Inferior parietal cortex (tissue), 1 donor: ENCODE measurements around the gene SLC6A6.
"Not testable (repeated sequence)": the region's sequence is repeated elsewhere in the genome, so short reads cannot be mapped to it uniquely, and the experiment has no call there.

ENCODE experiments used
- DNase-seq: peaks from one replicate; pipeline ENCODE4 v3.0.0-alpha.2; 2016; ENCODE audit errors: extremely low spot score

Gene SLC6A6

GRCh38 chr3:14506626-14507304 is 104.4 kb downstream of the SLC6A6 start:
- DNase-seq = no peak

DNA sequence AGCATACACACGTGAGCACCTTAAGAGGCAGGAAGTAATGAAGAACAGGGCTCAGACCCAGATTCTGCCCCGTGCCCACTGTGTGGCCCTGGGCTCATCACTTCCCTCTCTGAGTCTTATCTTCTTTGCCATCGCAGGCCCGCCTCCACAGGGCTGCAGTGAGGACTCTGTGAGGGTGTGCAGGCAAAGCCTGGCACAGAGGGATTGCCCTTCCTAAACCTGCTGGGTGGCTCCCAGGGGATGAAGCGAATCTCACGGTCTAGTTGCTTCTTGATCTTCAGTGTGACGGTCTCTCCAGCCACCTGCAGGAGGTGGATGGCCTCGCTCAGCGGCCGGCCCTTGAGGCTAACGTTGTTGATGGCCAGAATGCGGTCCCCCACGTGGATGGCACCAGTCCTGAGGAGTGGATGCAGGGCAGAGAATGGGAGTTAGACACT is 104.9 kb downstream of the SLC6A6 start:
- DNase-seq = no peak

GRCh38 chr3:14507757-14508504 is 105.5 kb downstream of the SLC6A6 start:
- no peak for DNase-seq

GRCh38 chr3:14508505-14508819 is 106.1 kb downstream of the SLC6A6 start:
- DNase-seq = no peak

DNA sequence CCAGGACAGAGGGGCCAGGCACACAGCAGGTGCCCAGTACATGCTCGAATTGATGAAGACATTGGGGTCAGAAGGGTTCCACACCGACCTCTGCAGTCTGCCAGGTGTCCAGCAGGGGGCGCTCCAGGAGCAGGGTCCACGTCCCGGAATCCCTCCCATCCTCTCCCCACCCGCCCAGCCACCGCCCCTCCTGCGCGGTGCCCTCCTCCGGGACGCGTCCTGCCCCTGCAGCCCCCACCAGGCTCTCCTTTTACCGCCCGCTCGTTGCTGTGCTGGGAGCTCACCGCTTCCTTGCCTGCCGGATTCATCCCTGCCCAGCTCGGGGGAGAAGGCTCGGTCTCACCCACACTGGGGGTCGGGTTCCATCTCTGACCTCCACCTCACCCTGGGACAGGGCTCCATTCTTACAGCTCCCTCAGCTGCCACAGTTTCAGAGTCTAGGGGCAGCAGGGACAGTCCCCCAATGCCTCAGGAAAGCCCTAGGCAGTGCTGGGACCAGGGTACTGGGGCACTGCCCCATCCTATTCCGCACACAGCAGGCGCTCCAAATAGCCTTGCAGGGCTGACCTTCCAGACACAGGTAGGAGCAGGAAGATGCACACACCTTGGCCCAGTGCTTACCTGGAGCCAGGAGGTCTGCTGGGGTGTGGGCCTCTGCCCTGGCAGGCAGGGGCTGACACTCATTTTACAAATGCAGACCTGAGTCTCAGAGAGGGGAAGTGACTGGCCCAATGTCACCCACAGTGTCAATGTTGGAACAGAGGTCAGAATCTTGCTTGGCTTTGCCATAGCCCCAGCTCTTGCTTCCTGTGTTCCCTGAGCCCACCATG is 106.8 kb downstream of the SLC6A6 start:
- peak; percentile 41 for DNase-seq

GRCh38 chr3:14509796-14510100 is 107.3 kb downstream of the SLC6A6 start:
- no peak for DNase-seq

GRCh38 chr3:14510838-14511622 is 108.6 kb downstream of the SLC6A6 start:
- DNase-seq = no peak

- DNase-seq = no peak
Observed at GRCh38 chr3:14511623-14512280, 109.3 kb downstream of the SLC6A6 start.

- DNase-seq = no peak
Observed at GRCh38 chr3:14512281-14512941, 110.0 kb downstream of the SLC6A6 start.

DNA sequence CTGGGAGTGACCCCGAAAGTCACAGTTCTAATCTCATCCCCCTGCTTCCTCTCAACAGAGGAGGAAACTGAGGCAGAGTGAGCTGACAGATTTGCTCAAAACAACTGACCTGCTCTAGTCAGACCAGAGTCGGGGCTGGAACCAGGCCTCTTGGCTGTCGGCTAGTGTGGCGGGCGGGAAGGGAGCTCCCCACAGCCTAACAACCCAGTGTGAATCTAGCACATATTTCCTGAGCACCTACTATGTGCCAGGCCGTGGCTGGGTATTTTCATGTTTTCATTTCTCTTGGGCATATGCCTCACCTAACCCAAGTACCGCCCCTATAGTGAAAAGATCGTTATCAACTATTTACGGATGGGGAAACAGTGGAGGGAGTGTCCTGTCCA is 110.5 kb downstream of the SLC6A6 start:
- no peak for DNase-seq

DNA sequence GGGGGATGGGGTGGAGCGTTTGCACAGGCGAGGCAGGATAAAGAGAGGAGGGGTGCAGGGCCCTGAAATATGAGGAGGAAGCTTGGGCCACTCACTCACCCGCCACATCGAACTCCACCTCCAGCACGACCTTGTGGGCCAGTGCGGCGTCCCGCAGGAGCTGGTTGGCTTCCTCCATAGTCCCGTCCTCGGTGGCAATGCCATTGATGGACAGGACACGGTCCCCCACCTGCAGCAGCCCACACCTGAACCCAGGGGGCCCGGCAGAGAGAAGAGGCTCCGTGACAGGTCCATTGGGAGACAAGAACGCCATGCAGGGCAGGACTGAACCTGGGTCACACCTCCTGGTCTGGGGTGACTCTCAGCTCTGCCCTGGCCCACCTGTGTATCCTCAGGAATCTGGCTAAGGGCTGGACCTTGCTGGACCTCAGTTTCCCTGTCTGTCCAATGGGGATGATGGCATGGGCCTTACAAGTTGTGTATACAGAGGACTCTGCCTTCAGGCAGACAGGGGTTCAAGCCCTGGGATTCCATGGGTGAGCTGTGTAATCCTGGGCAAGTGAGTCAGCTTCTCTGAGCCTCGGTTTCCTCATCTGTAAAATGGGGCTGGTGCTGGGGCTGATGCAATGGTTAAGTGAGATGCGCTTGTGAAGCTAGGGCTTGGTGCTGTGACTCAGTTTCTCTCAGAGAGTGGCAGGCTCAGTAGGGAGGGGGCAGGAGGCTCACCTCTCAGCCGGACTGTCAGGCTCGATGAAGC is 111.3 kb downstream of the SLC6A6 start:
- no peak for DNase-seq

- DNase-seq = no peak
Observed at GRCh38 chr3:14514323-14514720, 111.9 kb downstream of the SLC6A6 start.

DNA sequence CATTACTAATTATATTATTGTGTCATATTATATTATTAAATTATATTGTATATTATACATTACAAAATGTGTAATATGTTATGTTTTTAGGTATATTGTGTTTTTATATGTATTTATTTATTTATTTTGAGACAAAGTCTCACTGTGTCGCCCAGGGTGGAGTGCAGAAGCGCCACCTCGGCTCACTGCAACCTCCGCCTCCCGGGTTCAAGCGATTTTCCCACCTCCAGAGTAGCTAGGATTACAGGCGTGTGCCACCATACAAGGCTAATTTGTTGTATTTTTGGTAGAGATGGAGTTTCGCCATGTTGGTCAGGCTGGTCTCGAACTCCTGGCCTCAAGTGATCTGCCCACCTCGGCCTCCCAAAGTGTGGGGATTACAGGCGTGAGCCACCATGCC is 113.1 kb downstream of the SLC6A6 start:
- DNase-seq = not testable (repeated sequence)

DNA sequence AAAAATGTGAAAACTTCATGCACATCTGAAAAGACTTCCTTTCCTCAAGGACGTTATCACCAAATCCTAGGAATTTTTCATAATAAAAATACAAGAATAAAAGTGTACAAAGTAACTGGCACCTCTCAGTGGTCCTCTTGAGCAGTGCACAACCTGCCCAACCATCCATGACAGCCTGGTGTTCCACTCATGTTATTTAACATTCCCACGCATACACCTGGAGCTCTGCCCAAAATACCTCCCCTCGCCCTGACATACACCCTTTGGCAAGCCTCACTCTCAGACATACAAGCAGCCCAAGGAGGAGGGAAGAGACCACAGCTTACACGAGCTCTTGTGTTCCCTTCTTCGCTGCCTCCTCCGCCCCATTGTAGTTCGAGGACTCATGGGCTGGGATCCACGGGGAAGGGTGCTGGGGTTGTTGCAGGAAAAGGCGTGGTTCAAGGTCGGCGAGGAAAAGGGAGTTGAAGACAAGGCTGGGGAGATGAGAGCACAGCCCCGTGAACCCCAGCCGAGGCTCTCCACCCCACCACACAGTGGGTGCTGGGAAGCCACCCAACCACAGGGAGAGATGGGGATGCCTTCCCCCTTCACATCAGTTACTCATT is 114.4 kb downstream of the SLC6A6 start:
- DNase-seq = no peak

GRCh38 chr3:14517601-14518431 is 115.4 kb downstream of the SLC6A6 start:
- no peak for DNase-seq

DNA sequence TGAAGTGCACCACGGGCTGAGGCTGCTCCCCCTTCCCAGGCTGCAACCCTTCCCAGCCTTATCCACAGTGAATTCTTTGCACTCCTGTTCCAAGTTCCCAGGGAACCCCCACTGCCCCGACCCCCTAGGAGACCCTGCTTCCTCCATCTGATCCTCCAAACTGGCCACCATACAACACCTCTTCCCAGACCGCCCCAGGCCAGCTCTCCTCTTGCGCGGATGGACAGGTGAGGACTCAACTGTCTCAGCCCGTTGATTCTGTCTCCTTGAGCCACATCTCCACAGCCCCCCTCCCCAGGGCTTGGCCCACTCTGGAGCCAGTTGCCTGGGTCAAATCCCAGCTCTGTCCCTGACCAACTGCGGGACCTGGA is 116.0 kb downstream of the SLC6A6 start:
- DNase-seq = no peak

DNA sequence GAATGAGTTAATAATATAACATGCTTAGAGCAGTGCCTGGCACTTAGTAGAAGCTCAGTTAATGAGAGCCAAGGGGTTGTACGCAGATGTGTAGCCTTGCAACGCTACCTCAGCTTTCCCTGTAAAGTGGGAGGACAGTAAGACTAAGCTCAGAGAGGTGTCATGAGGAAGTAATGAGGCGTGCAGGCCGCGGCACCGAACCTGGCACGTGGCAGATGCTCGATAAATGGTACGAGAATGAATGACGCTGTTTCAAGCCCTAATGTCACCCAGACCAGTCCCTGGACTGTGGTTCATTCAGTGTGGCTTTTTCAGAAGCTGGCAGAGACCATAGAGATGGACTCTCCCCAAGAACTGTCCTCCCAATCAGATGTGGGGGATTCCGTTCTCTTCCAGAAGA is 116.5 kb downstream of the SLC6A6 start:
- no peak for DNase-seq

- no peak for DNase-seq
Observed at GRCh38 chr3:14519406-14519805, 117.0 kb downstream of the SLC6A6 start.

- DNase-seq = no peak
Observed at GRCh38 chr3:14520149-14520548, 117.7 kb downstream of the SLC6A6 start.
